Measurements from ENCODE around the gene SLC12A4. TPM values are rescaled to one million over a fixed set of nuclear protein-coding genes. Genes with fewer than 3 reads are reported as not detected.

SLC12A4 gene
- total RNA-seq, 4 donors from 2014 or later, result 65.8 to 142 (median 81.3) TPM

DNA sequence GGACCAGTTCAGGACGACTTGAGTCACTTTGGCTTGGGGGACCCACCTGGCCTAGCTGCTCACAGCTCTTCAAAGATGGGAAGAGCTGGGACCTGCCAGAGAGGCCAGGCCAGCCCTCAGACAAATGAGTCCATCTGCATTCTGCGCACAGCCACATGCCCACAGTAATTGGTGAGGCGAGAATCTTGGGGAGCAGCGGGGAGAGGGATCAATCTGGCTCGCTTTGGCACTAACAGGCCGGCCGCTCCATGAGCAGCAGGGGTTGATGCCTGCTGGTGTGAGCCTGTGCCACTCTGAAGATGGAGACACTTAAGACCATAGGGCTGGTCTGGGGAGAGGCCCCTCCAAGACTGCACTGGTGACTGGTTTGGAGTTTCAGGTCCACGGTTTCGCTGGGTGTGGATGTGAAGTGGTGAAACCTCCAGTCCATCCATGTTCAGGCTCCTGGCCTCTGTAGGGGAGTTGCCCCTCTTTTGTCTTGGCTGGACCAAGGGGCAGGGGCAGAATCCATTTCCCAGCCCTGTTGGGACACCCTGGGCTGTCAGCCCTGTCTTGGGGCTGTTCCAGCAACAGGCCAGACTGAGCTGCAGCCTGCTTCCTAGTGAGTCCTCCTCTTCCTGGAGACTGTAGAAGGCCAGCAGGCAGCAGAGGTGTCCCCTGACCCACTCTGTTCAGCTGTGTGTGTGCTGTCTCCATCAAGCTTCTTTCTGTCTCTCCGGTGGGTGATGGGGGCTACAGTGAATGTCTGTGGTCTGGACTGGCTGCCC is 44.1 kb downstream of the SLC12A4 start:
- peak overlapping the region in 3 of 4 donors; percentile 44 to 62 (median 53) for H3K27ac ChIP-seq (replicated peaks in 1 of 4)
- intact Hi-C loops (cut with DNase I), result no loop called here
- H3K4me1 ChIP-seq, result peaks cover 40 to 84% (median 71%) of the 10 kb centered on the region in 4 donors
- WGBS, result 93% methylated on average over 8 of the region's 10 CpGs
- TF ChIP-seq, protein P1, sequence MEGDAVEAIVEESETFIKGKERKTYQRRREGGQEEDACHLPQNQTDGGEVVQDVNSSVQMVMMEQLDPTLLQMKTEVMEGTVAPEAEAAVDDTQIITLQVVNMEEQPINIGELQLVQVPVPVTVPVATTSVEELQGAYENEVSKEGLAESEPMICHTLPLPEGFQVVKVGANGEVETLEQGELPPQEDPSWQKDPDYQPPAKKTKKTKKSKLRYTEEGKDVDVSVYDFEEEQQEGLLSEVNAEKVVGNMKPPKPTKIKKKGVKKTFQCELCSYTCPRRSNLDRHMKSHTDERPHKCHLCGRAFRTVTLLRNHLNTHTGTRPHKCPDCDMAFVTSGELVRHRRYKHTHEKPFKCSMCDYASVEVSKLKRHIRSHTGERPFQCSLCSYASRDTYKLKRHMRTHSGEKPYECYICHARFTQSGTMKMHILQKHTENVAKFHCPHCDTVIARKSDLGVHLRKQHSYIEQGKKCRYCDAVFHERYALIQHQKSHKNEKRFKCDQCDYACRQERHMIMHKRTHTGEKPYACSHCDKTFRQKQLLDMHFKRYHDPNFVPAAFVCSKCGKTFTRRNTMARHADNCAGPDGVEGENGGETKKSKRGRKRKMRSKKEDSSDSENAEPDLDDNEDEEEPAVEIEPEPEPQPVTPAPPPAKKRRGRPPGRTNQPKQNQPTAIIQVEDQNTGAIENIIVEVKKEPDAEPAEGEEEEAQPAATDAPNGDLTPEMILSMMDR (IDR thresholded peaks at IDR 0.05), result no peak
- TF ChIP-seq POLR2AphosphoS5 (IDR thresholded peaks at IDR 0.05) (no peak), POLR2A (IDR thresholded peaks at IDR 0.05; ENCODE audit: low read depth) (no peak), EP300 (IDR thresholded peaks at IDR 0.05) (no peak)
- H3K4me3 ChIP-seq, result no peak overlapping the region
- peaks cover 8 to 41% (median 36%) of the 10 kb centered on the region in 4 donors for H3K36me3 ChIP-seq
- no peaks in the 10 kb centered on the region for H3K9me3 ChIP-seq
- no peaks in the 10 kb centered on the region for H3K27me3 ChIP-seq
- no peak for DNase-seq (ENCODE audit: extremely low spot score)

DNA sequence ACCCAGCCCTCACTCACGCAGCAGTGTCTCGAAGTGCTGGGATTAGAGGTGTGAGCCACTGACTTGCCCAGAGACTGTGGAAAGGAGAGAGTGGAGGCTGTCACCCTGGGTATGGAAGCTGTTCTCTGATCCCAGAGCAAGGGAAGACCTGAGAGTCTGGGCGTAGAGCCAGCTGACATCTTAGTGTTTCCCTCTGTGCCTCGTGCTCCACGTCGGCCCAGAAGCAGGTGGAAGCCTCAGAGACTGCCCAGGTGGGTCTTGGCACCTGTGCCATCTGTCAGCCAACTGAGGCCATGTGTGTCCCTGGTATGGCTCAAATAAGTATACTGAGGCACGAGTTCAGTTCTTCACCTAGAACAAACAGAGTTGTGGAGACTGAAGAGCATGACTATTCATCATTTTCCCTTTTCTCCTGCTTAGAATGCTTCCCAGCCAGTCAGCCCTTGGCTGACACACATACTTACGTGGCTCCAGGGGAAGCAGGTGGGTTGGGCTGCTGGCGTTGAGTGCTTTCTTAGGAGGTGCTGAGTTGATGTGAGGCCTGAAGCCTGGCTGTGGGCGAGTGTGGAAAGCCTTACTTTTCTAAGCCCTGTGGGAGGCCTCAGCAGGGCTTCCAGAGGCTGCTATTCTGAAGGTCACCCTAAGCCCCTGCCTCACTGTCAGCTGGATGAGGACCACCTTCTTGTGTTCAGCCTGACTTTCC is 44.9 kb downstream of the SLC12A4 start:
- intact Hi-C loops (cut with DNase I), result no loop called here
- H3K4me3 ChIP-seq, result no peak overlapping the region
- no peaks in the 10 kb centered on the region for H3K27me3 ChIP-seq
- TF ChIP-seq POLR2AphosphoS5 (IDR thresholded peaks at IDR 0.05), result peak in 1 of 2 donors; percentile 51
- TF ChIP-seq EP300 (IDR thresholded peaks at IDR 0.05), result no peak
- TF ChIP-seq, protein P1 (IDR thresholded peaks at IDR 0.05), result no peak
- TF ChIP-seq POLR2A (IDR thresholded peaks at IDR 0.05; ENCODE audit: low read depth), result no peak
- no peaks in the 10 kb centered on the region for H3K9me3 ChIP-seq
- no peak for DNase-seq (ENCODE audit: extremely low spot score)
- peak overlapping the region in 3 of 4 donors; percentile 44 to 62 (median 53) for H3K27ac ChIP-seq (replicated peaks in 1 of 4)
- peaks cover 40 to 87% (median 69%) of the 10 kb centered on the region in 4 donors for H3K4me1 ChIP-seq
- H3K36me3 ChIP-seq, result peaks cover 8 to 37% (median 30%) of the 10 kb centered on the region in 4 donors
- WGBS, result 27% methylated on average over 3 of the region's 10 CpGs

DNA sequence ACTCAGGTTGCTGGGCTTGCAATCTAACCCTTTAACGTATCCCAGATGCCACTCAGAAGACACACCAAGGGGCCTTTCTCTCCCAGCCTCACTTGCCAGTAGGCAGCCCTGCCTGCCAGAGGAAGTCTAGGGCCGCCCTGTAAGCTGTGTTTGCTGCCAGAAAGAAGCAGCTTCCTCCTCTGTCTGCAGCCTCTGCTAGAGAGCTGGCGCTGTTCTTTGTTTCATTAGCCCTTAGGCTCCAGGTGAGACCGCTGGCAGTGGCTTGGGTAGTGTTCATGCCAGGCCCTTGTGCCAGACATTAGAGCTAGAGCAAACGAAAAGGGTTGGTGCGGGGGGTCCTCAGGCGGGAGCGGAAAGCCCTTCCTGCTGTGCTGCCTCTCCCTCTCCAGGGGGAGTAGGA is 45.7 kb downstream of the SLC12A4 start:
- H3K4me3 ChIP-seq, result no peak overlapping the region
- intact Hi-C loops (cut with DNase I), result no loop called here
- peaks cover 48 to 88% (median 71%) of the 10 kb centered on the region in 4 donors for H3K4me1 ChIP-seq
- H3K36me3 ChIP-seq, result peaks cover 7 to 29% (median 22%) of the 10 kb centered on the region in 4 donors
- WGBS, result 76% methylated on average over 3 of the region's 8 CpGs
- H3K9me3 ChIP-seq, result no peaks in the 10 kb centered on the region
- TF ChIP-seq POLR2A (IDR thresholded peaks at IDR 0.05; ENCODE audit: low read depth), result no peak
- no peak for TF ChIP-seq EP300 (IDR thresholded peaks at IDR 0.05)
- TF ChIP-seq, protein P1 (IDR thresholded peaks at IDR 0.05), result no peak
- TF ChIP-seq POLR2AphosphoS5 (IDR thresholded peaks at IDR 0.05), result no peak
- no peaks in the 10 kb centered on the region for H3K27me3 ChIP-seq
- H3K27ac ChIP-seq (replicated peaks in 1 of 4), result peak overlapping the region in 1 of 4 donors; percentile 44
- DNase-seq (ENCODE audit: extremely low spot score), result no peak

DNA sequence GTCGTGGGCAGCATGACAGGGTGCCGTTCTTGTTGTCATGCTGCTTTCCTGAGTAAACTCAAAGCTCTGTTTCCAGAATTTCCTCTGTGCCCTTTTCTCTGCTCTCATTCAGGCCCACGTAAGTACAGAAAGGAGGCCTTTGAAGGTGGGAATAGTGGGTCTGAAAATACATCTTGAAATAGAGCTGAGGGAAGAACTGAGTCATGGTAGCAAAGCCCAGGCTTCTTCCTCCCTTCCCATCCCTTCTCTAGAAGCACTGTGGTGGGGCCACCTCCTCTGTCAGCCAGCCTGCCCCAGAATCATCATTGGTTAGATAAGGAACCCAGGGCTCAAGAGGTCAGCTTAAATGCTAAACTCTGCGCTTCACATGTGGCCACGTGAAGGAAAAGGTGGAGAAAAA is 46.2 kb downstream of the SLC12A4 start:
- Histone ChIP-seq H3K27me3 (no peaks in the 10 kb centered on the region), H3K4me1 (peaks cover 53 to 88% (median 76%) of the 10 kb centered on the region in 4 donors), H3K9me3 (no peaks in the 10 kb centered on the region), H3K4me3 (no peak overlapping the region), H3K36me3 (peaks cover 2 to 23% (median 16%) of the 10 kb centered on the region in 4 donors), H3K27ac (replicated peaks in 1 of 4) (peak overlapping the region in 1 of 4 donors; percentile 44)
- no peak for TF ChIP-seq POLR2A (IDR thresholded peaks at IDR 0.05; ENCODE audit: low read depth)
- no peak for TF ChIP-seq POLR2AphosphoS5 (IDR thresholded peaks at IDR 0.05)
- TF ChIP-seq EP300 (IDR thresholded peaks at IDR 0.05), result no peak
- TF ChIP-seq, protein P1 (IDR thresholded peaks at IDR 0.05), result no peak
- 67% methylated on average over 5 of the region's 5 CpGs for WGBS
- no peak for DNase-seq (ENCODE audit: extremely low spot score)
- intact Hi-C loops (cut with DNase I), result no loop called here
